ENCODE measurements around the gene ROR2.

DNA sequence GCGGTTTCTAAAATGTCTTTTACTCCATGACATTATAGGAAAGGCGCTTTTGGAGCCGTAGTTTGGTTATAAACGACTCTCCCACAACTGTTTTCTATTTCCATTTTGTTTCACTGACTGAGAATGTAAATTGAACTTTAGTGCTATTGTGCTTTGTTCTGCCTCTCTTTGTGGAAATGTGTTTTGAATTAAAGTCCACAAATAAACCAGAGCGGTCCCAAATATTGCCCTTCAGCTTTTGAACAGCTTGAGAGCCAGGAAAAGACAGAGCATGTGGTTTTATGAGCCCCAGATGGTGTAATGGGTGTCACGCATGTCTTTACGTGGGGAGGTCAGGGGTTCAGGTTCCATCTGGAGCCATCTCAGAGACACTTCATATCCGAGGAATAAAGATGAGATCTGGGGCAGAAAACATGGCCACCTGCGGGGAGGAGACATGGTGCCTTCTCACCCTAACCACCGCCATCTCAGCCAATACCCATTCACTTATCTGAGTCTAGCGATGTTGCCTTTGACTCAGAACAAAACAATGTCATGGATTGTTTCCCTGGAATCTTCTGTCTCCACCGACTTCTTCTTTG is 42.5 kb upstream of the ROR2 start:
- TF ChIP-seq POLR2A (IDR thresholded peaks at IDR 0.05; ENCODE audit: low read depth), result no peak
- TF ChIP-seq, protein P1, sequence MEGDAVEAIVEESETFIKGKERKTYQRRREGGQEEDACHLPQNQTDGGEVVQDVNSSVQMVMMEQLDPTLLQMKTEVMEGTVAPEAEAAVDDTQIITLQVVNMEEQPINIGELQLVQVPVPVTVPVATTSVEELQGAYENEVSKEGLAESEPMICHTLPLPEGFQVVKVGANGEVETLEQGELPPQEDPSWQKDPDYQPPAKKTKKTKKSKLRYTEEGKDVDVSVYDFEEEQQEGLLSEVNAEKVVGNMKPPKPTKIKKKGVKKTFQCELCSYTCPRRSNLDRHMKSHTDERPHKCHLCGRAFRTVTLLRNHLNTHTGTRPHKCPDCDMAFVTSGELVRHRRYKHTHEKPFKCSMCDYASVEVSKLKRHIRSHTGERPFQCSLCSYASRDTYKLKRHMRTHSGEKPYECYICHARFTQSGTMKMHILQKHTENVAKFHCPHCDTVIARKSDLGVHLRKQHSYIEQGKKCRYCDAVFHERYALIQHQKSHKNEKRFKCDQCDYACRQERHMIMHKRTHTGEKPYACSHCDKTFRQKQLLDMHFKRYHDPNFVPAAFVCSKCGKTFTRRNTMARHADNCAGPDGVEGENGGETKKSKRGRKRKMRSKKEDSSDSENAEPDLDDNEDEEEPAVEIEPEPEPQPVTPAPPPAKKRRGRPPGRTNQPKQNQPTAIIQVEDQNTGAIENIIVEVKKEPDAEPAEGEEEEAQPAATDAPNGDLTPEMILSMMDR (IDR thresholded peaks at IDR 0.05), result no peak
